ENCODE measurements around the gene FAM241A.
A peak's percentile ranks its signal among the peaks of the same experiment; 100 is the strongest.
"Not testable (repeated sequence)": the region's sequence is repeated elsewhere in the genome, so short reads cannot be mapped to it uniquely, and the experiment has no call there.

The FAM241A gene

GRCh38 chr4:112145326-112145789 lies at the start of gene FAM241A:
TSS of gene FAM241A (plus strand) at chr4:112145454. CDS start at chr4:112145581, 127 bp downstream.
- DNase-seq (ENCODE audit: low spot score): no peak

GRCh38 chr4:112098841-112099530 lies 46.3 kb upstream of the FAM241A start:
- no peak for DNase-seq (ENCODE audit: low spot score)

DNA sequence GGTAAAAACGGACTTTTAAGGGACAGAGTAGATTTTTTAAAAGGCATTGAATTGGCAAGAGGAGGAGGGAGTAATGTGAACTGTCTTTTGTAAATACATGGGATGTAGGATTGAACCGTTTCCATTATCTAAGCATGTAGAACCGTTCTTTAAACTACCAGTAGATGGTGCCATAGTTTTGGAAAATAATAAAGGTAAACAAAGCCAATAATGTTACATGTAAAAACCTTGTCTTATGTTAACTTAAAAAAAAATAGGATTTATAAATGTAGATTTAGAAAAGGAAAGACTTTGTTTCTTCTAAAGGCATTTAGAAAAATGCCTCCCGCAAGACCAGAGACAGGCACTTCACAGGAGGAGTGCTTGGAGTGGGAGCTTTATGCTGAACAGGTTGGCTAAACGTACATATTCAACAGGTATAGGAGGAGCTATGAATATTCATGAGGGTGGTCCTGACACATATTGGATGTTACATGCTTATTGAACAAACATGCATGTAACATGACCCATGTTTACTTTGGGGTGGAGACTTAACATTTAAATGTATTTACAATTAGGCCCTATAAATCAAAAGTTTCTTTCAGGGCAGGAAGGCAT lies 45.5 kb upstream of the FAM241A start:
- peak; percentile 89 for DNase-seq (ENCODE audit: low spot score)

DNA sequence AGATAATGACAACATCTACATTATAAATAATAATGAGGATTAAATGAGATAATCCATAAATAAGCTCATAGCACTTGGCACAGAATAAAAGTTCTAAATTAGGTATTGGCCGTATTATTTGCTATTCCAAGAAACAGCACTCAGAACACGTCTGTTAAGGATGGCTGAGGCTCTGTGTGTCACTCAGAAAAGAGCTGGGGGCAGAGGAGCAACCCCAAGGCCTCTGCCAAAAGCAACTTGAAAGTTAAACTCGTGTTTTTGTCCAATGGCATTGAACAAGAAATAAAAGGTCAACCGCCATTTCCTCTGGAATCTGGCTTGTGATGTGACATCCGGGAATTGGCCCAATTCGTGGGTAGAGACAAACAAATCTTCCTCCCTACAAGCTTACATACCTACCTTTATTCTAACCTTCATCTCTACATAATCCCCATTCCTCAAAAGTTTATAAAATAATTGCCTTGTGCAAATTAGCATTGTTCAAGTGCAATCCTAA lies 42.3 kb upstream of the FAM241A start:
- DNase-seq (ENCODE audit: low spot score): no peak

- DNase-seq (ENCODE audit: low spot score): no peak
These were observed 39.9 kb upstream of the FAM241A start for GRCh38 chr4:112105201-112105969.

- DNase-seq (ENCODE audit: low spot score): peak; percentile 49
These were observed 35.7 kb upstream of the FAM241A start for GRCh38 chr4:112109360-112110058.

DNA sequence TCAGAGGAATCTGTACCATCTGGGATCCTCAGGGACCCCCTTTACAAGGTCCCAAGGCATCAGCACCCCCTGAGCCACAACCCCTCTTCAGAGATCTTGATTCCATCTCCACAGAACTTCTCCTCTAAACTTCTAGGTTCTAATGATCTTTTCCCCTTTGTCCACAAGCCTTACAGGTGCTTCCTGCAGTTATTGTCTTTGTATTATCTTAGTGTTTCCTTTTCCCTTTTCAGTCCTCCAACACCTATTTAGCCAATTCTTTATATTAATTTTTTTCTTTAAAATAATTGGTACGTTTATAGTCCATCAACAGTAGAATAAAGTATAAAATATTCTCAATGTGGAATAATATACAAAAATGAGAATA lies 35.2 kb upstream of the FAM241A start:
- DNase-seq (ENCODE audit: low spot score): no peak

DNA sequence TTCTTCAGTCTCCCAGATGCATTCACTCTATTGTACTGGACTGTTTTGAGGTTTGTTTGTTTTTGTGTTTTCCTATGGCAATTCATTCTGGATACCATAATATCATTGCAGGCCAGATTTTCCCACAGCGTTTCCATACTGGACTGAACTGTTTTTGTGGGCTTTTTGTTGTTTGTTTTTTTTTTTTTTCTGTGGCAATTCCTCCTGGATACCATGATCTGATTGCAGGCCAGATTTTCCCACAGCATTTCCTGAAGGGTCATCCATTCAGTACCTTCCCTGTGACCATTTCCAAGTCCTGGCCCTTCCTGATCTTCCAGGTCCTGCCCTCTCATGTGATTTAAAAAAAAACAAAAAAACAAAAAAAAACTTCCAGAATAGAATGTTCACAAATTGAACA lies 33.9 kb upstream of the FAM241A start:
- no peak for DNase-seq (ENCODE audit: low spot score)

DNA sequence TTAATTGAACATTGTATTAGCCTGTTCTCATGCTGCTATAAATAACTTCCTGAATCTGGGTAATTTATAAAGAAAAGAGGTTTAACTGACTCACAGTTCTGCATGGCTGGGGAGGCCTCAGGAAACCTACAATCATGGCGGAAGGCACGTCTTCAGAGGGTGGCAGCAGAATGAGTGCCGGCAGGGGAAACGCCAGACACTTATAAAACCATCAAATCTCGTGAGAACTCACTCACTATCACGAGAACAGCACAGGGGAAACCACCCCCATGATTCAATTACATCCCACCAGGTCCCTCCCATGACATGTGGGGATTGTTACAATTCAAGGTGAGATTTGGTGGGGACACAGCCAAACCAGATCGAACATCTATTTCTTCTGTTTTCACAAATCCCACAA lies 33.2 kb upstream of the FAM241A start:
- not testable (repeated sequence) for DNase-seq (ENCODE audit: low spot score)

DNA sequence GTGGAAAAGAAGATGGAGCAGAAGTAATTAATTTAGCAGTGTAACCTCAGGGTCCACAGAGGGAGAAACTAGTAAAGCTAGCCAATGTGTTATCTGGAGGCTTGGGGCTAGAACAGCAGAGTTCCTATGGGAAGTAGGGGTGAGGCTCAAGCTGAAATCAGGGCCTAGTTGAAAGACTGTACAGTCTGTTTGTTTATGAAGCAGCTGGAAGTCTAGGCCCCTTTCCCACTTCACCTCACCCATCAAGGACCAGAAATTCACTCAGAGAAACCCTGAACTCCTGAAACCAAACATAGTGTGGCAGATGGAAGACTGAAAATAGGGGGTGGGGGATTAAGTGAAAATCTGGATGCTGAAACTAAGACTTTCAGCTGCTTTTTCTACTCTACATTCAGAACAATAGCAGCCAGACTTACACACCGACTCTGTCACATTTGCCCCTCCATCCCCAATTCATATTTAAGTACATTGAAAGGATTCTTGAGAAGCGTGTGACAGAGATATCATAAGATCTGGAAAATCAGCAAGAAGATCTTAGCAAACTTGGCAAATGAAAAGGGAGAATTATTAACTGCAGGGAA lies 32.6 kb upstream of the FAM241A start:
- no peak for DNase-seq (ENCODE audit: low spot score)

- no peak for DNase-seq (ENCODE audit: low spot score)
These were observed 31.4 kb upstream of the FAM241A start for GRCh38 chr4:112113864-112114263.

- DNase-seq (ENCODE audit: low spot score): no peak
These were observed 30.8 kb upstream of the FAM241A start for GRCh38 chr4:112114452-112114851.

DNA sequence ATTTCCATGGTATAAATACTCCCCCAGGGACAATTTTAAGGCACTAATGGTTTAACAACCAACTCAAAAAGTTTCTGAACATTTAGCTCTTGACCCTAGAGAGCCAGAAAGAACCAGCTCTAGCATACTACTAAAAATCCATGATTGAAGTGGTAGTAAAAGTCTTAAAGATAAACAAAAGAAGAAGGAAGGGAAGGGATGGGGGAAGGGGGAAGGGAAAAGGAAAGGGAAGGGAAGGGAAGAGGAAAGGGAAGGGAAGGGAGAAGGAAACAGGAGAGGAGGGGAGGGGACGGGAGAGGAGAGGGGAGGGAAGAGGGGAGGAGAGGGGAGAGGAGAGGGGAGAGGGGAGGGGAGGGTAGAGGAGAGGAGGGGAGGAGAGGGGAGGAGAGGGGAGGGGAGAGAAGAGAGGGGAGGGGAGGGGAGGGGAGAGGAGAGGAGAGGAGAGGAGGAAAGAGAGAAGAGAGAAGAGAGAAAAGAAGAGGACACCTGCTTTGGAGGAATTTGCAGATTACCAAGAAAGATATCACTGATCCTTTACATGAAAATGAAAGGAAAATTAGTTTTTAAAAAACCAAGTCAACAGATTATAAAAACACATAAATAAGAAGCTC lies 26.4 kb upstream of the FAM241A start:
- no peak for DNase-seq (ENCODE audit: low spot score)

- DNase-seq (ENCODE audit: low spot score): no peak
These were observed 25.9 kb upstream of the FAM241A start for GRCh38 chr4:112119353-112119783.

GRCh38 chr4:112120021-112120420 lies 25.2 kb upstream of the FAM241A start:
- no peak for DNase-seq (ENCODE audit: low spot score)

GRCh38 chr4:112125416-112125815 lies 19.8 kb upstream of the FAM241A start:
- no peak for DNase-seq (ENCODE audit: low spot score)

- DNase-seq (ENCODE audit: low spot score): no peak
These were observed 18.1 kb upstream of the FAM241A start for GRCh38 chr4:112127048-112127637.

GRCh38 chr4:112127803-112128202 lies 17.5 kb upstream of the FAM241A start:
- DNase-seq (ENCODE audit: low spot score): no peak

GRCh38 chr4:112128452-112128851 lies 16.8 kb upstream of the FAM241A start:
- no peak for DNase-seq (ENCODE audit: low spot score)

GRCh38 chr4:112130906-112131305 lies 14.3 kb upstream of the FAM241A start:
- DNase-seq (ENCODE audit: low spot score): no peak

DNA sequence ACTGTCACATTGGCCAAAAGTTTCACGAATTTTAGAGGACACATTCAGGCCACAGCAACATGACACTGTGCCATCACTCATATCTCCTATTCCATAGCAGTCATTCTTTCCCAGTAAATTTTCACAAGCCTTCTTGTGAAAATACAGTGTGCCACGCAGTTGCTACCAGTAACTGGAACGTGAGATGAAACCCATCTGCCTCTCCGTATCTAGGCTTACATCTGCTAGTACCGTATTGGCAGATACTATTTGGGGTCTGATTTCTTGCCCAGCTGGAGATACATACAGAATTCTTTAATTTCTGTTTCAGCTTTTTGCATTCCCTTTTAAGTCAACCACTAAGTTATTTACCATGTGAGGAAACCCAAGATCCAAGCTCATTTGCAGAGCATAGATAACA lies 8.7 kb upstream of the FAM241A start:
- DNase-seq (ENCODE audit: low spot score): no peak

Measured in pons (tissue), 1 donor.